Peyer's patch (tissue), 4 donors: Measurements from ENCODE around the gene EDC4.
"Not testable (repeated sequence)": the region's sequence is repeated elsewhere in the genome, so short reads cannot be mapped to it uniquely, and the experiment has no call there.

Experiments used
- POLR2A ChIP-seq, 2 donors: fragments of 450-650 bp; IDR thresholded peaks; one replicate each; pipeline ENCODE4 v1.5.1; 2017; ENCODE audit warnings: antibody characterized with exemption in 2 of 2, mild to moderate bottlenecking in 2 of 2, moderate library complexity in 2 of 2
- TF ChIP-seq, protein P1 (sequence below), 6 experiments: fragments of 450-650 bp in 4 of 6; fragments of 200-600 bp in 2 of 6; sonication (generic) in 1 of 6; IDR thresholded peaks; one replicate each; pipeline ENCODE4 v1.5.1; 2017 to 2019; ENCODE audit warnings: antibody characterized with exemption in 6 of 6, mild to moderate bottlenecking in 3 of 6, moderate library complexity in 1 of 6

DNA sequence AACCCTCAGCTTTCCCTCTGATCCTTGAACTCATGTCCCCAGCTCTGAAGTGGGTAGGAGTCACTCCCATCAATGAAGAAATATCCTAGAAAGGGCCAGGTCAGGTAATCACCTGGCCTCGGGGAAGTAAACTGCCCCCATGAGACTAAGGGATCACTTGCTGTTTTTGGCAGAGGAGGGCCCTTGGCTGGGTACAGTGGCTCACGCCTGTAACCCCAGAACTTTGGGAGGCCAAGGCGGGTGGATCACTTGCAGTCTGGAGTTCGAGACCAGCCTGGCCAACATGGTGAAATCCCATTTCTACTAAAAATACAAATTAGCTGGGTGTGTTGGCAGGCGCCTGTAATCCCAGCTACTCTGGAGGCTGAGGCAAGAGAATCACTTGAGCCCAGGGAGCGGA lies 8.8 kb upstream of the EDC4 start:
- TF ChIP-seq, protein P1, sequence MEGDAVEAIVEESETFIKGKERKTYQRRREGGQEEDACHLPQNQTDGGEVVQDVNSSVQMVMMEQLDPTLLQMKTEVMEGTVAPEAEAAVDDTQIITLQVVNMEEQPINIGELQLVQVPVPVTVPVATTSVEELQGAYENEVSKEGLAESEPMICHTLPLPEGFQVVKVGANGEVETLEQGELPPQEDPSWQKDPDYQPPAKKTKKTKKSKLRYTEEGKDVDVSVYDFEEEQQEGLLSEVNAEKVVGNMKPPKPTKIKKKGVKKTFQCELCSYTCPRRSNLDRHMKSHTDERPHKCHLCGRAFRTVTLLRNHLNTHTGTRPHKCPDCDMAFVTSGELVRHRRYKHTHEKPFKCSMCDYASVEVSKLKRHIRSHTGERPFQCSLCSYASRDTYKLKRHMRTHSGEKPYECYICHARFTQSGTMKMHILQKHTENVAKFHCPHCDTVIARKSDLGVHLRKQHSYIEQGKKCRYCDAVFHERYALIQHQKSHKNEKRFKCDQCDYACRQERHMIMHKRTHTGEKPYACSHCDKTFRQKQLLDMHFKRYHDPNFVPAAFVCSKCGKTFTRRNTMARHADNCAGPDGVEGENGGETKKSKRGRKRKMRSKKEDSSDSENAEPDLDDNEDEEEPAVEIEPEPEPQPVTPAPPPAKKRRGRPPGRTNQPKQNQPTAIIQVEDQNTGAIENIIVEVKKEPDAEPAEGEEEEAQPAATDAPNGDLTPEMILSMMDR (IDR thresholded peaks at IDR 0.05), result not testable (repeated sequence)
- TF ChIP-seq POLR2A (IDR thresholded peaks at IDR 0.05), result not testable (repeated sequence)
